UCSD-AML1 (cell line): ENCODE results near the gene ZYG11B.
"Not testable (repeated sequence)": the region's sequence is repeated elsewhere in the genome, so short reads cannot be mapped to it uniquely, and the experiment has no call there.

Experiments
- DNase-seq: peaks from one replicate; lab custom pipeline; 2025; ENCODE audit not compliant: unreplicated experiment; lab: John Stamatoyannopoulos, UW

The ZYG11B gene

DNA sequence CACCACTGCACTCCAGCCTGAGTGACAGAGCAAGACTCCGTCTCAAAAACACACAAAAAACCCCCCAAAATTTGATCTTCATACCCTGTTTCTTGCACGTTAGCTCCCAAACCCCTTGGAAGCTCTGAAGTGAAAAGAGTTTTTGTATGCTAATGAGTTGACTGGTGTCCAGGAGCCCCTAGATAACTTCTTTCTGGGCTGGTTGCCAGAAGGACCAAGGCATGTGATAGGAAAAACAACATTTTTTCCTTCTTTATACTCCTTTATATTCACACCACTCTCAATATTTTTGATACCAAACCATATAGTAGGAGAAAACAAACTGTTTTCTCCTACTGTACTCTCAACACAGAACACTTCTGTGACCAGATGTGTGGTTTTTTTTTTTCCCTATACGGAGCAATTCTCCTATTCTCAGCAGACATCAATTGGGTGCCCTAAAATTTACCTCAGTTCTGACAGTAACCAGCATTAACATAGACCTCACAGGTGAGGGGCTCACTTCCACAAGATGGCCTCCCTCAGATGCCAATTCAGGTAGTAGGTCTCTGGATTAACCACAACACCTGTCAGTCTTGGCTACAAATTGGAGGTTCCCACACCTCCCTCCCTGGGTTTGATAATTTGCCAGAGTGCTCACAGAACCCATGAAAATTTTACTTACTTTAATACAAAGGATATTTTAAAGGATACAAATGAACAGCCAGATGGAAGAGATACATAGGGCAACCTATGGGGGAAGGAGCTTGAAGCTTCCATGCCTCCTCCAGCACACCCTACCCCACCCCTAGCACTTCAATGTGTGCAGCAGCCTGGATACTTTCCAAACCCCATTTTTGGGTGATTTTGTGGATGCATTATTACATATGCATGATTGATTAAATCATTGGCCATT lies 25.6 kb downstream of the ZYG11B start:
- DNase-seq: no peak

DNA sequence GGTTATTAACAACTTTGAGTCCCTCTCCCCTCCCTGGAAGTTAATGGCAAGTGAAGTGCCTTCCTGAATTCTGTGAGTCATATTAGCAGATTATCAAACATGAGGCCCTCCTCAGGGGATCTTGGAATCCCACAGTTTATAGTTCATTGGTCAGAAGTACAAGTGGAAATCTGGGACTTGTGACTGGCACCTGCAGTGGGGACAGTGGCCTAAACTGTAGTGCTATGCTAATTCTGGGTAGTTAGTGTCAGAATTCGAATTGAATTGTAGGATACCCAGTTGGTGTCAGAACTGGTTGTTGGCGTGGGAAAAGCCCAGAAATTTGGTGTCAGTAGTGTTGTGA lies 26.2 kb downstream of the ZYG11B start:
- no peak for DNase-seq

DNA sequence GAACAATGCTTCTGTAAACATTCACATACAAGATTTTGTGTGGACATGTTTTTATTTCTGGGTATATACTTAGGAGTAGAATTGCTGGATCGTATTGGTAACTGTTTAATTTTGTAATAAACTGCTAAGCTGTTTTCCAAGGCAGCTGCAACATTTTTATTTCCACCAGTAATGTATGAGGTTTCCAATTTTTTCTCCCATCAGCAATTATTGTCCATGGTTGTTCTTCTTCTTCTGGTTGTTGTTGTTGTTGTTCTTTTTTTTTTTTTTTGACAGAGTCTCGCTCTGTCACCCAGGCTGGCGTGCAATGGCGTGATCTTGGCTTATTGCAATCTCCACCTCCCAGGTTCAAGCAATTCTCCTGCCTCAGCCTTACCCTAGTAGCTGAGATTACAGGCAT lies 26.9 kb downstream of the ZYG11B start:
- no peak for DNase-seq

DNA sequence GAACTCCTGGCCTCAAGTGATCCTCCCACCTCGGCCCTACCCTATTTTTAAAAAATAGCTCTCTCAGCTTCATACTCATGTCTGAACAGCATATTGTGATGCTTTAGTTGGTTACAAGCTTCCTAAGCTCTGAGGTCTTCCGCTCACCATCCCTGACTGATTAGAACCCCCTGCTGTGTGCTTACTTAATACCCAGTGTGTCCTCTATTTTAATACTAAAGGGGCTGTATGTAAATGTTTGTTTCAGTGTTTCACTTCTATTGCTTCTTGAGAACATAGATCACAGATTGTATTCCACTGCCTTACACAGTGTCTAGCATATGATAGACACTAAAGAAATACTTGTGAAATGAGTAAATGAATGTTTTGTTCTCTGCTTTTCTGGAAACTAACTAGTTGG lies 29.8 kb downstream of the ZYG11B start:
- DNase-seq: no peak

DNA sequence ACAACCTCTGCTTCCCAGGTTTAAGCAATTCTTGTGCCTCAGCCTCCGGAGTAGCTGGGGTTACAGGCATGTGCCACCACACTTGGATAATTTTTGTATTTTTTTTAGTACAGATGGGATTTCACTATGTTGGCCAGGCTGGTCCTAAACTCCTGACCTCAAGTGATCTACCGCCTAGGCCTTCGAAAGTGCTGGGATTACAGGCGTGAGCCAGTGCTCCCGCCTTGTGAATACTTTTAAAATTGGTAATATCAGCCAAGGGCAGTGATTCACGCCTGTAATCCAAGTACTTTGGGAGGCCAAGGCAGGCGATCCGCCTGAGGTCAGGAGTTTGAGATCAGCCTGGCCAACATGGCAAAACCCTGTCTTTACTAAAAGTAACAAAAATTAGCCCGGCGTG lies 33.7 kb downstream of the ZYG11B start:
- no peak for DNase-seq

DNA sequence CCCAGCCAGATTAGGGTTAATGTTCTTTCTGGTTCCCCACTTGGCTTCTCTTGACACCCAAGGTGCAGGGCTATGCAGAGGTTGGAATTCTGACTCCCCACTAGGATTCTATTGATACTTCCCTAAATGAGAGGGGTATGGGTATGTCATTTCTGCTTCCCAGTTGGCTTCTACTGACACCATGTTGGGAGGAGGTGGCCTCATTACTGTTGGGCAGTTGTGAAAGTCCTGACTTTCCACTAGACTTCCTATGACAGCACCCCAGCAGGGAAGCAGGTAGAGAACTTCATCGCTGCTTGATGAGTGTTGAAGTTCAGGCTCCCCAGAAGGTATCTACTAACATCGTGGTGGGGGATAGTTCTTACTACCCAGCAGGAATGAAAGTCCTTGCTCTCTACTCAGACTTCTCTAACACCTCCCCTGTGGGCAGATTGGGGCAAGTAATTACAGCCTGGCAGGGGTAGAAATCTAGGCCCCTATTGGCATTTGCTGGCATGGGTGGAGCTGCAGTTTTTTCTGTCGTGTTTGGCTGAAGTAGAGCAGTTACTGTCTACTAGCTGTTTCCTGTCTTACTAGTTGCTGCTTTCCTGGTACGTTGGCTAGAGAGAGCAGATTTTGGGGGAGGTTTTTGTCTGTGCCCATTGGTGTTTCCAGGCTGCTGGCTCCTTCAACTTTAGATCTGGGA lies 41.5 kb downstream of the ZYG11B start:
- DNase-seq: no peak

DNA sequence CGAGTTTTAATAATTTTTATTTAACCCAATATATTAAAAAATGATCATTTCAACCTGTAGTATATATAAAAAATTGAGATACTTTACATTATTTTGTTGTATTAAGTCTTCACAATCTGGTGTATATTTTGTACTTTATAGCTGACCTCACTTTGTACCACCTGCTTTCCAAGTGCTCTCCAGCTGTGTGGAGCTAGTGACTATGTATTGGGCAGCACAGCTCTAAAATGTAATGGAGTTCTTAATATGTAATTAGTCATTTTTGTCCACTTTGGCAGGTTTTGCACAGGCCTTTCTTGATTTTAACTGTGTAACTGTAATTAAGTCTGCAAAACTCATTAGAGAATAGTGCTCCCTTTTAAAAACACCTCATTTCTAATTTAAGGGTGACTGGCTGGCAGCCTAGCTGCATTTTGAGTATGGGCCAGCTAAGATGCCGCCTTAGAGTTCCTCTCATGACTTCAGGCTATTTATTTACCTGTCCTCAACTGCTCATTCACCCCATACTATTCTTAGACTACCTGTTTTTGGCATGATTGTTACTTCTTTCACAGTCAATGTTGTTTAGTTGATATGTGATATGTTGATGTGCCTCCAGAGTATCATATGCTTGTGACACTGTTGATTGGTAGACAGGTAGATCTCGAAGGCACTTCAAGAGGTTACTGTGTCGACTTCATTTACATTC lies 43.2 kb downstream of the ZYG11B start:
- no peak for DNase-seq

DNA sequence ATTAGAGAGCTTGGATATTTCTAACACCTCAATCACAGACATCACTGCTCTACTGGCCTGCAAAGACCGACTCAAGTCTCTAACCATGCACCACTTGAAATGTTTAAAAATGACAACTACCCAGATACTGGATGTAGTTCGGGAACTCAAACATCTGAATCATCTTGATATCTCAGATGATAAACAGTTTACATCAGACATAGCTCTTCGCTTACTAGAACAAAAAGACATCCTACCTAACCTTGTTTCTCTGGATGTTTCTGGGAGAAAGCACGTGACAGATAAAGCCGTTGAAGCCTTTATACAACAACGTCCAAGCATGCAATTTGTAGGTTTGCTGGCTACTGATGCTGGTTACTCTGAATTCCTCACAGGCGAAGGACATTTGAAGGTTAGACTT lies 45.1 kb downstream of the ZYG11B start:
- DNase-seq: no peak

DNA sequence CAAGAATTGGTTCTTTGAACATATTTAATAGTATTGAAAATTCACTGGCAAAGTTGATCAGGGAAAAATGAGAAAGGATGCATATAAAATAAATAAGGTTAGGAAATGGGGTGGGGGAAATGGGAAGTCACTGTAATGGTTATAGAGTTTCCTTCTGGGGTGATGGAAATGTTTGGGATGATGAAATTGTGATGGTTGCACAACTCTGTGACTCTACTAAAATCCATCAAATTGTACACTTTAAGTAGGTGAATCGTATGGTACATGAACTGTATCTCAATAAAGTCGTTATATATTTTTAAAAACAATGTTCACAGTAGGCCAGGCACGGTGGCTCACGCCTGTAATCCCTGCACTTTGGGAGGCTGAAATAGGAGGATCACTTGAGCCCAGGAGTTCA lies 59.9 kb downstream of the ZYG11B start:
- no peak for DNase-seq

DNA sequence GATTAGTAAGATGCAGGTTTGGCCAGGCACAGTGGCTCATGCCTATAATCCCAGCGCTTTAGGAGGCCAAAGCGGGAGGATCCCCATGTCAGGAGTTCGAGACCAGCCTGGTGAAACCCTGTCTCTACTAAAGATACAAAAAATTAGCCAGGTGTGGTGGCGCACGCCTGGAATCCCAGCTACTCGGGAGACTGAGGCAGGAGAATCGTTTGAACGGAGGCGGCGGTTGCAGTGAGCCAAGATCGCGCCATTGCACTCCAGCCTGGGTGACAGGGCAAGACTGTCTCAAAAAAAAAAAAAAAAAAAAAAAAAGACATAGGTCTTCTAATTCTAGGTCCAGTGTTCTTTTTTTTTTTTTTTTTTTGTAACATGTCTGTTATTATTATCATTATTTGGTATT lies 64.2 kb downstream of the ZYG11B start:
- not testable (repeated sequence) for DNase-seq

DNA sequence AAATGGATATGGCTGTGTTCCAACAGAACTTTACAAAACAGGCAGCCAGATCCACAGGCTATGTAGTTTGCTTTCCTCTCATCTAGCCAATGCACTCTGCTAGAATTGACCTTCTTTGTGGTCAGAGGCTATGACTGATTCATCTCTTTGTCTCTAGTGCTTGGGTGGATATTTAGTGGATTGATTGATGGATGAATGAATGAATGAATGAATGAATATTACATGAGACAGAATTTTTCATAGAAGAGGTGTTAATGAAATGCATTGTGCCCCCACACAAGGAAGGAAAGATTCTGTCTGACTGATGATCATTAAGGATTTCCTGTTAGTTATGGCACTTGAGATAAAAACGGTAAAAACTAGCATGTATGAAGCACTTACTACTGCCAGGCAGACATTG lies 65.8 kb downstream of the ZYG11B start:
- DNase-seq: no peak

DNA sequence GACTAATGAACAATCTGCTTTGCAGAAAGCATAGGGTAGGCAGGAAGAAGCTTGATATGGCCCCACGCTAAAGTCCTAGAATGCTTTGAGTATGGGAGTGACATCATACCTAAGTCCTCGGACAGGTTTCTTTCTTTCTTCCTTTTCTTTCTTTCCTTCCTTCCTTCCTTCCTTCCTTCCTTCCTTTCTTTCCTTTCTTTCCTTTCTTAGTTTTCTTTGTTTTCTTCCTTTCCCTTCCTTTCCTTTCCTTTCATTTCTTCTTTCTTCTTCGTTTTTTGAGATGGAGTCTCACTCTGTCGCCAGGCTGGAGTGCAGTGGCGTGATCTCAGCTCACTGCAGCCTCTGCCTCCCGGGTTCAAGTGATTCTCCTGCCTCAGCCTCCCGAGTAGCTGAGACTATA lies 67.5 kb downstream of the ZYG11B start:
- DNase-seq: not testable (repeated sequence)

DNA sequence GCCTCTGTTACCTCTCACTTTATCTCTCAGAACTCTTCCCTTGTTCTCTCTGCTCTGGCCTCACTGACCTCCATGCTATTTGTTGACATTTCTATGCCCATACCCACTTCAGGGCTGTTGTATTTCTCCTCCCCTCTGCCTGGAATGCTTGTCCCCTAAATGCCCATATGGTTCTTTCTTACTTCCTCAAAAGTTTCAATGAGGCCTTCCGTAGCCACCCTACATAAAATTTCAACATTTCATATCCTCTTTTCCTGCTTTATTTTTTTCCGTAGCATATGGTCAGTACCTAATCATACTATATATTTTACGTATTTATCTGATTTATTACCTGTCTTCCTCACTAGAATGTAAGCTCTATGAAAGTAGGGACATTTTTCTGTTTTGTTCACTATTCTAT lies 69.2 kb downstream of the ZYG11B start:
- no peak for DNase-seq

DNA sequence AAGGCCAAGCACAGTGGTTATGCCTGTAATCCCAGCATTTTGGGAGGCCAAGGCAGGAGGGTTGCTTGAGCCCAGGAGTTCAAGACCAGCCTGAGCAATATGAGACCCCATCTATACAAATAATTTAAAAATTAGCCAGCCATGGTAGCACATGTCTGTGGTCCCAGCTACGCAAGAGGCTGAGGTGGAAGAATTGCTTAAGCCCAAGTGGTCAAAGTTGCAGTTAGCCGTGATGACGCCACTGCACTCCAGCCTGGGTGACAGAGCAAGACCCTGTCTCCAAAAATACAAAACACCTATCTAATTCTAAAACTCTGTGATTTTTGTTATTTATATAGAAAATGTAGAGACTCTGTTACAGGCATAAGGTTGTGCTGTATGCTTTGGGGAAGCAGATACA lies 72.1 kb downstream of the ZYG11B start:
- no peak for DNase-seq

DNA sequence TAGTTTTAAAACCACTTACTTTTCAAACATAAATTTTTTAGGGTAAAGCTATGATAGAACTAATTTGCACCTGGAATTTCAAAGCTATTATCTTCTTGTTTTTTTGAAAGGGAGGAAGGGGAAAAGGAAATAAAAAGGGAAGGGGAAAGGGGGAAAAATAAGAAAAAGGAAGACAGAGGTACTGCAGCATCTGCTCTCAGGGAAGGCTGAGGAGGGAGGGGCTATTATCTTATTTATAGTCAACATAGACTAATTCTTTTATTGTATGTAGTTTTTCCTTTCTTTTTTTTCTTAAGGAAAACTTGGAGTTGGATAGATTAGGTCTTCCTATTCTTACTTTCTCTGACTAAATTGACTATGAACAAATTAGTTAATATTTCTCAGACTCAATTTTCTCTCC lies 74.8 kb downstream of the ZYG11B start:
- no peak for DNase-seq

DNA sequence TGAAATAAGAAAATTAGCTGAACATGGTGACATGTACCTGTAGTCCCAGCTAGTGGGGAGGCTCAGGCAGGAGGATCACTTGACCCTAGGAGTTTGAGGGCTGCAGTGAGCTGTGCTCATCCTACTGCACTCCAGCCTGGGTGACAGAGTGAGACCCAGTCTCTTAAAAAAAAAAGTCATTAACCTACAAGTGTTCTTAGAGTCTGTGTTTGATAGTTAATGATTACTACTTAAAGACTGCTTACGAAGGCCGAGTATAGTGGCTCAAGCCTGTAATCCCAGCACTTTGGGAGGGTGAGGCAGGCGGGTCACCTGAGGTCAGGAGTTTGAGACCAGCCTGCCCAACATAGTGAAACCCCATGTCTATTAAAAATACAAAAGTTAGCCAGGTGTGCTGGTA lies 77.8 kb downstream of the ZYG11B start:
- DNase-seq: not testable (repeated sequence)

DNA sequence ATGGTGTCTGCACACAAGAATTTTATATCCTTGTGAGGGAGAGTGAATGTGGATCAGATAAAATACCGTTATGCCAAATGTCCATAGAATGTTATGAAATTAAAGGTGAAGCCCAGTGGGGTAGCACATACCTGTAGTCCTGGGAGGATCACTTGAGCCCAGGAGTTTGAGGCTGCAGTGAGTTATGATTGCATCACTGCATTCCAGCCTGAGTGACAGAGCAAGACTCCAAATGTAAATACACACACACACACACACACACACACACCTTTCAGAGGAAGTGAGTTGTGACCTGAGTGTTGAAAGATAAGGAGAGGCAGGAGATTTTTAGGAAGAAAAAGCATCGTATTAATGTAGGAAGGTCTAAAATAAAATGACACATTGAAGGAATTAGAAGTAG lies 88.2 kb downstream of the ZYG11B start:
- no peak for DNase-seq

DNA sequence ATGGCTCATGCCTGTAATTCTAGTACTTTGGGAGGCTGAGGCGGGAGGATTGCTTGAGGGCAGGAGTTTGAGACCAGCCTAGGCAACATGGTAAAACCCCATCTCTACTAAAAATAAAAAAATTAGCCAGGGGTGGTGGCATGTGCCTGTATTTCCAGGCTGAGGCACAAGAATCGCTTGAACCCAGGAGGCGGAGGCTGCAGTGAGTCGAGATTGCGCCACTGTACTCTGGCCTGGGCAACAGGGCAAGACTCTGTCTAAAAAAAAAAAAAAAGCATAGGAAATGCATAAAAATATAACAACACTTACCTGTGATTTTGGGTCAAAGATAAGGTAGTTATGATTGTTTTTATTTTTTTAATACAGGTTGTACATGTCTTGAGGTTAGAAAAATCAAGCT lies 94.6 kb downstream of the ZYG11B start:
- DNase-seq: not testable (repeated sequence)

DNA sequence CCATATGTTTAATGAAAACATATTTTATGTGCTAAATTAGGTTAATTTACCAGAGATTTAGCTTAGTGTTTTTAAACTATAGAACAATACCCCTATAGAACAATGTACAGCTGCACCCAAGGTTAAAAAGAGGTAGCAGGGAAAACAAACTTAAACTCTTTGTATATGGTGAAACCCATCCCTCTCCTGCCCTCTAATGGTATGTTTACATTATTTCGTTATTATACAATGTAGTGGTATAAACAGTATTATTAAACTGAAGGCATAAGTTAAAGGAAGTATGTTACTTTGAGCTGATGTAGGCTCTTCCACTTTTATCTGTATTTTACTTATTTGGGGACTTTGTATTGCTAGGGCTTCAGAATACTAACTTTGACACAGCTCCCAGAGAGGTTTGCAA lies 99.6 kb downstream of the ZYG11B start:
- DNase-seq: no peak

DNA sequence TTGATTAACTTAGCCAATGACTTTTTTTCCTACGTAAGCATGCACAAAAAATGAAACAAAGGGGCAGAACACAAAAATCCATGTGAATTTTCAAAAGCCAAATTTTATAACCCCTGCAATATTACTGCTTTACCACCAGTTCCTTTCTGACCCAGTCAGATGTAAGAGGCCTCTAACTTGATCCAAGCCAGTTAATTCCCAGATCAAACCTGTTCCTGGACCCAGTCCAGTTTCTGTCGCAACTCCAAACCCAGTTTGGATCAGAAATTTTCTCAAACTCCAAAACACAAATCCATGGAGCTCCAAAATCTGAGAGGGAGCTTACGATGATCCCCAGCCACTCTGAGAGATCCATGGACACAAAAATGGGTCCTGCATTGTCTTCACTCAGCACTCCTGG lies 108.5 kb downstream of the ZYG11B start:
- DNase-seq: no peak

DNA sequence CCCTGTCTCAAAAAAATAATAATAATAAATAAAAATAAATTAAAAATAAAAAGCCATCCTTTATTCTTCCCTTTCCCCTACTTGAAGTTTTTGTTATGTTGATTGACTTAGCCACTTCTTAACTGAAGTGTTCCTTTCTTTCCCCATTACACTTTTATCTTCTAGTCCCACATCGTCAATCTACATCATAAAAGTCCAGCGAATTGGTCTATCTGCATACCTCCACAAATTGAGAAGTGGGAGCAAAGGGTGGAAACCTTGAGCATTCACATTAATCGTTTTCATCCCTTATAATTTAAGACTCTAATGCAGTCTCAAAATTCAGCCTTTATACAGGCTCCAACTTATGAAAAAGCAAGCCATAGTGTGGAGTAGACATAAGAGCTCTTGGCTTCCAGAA lies 109.8 kb downstream of the ZYG11B start:
- DNase-seq: no peak

DNA sequence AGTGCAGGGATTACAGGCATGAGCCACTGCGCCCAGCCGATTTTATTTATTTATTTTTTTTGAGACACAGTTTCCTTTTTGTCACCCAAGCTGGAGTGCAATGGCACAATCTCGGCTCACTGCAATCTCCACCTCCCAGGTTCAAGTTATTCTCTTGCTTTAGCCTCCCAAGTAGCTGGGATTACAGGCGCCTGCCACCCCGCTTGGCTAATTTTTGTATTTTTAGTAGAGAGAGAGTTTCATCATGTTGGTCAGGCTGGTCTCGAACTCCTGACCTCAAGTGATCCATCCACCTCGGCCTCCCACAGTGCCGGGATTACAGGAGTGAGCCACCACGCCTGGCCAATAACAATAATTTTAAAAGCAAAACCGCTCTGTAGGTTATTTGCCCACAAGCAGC lies 112.9 kb downstream of the ZYG11B start:
- DNase-seq: not testable (repeated sequence)
